Mesendoderm (in vitro differentiated cells): ENCODE measurements around the gene PLEKHH2.
"Not testable (repeated sequence)": the region's sequence is repeated elsewhere in the genome, so short reads cannot be mapped to it uniquely, and the experiment has no call there.

Experiments used
- DNase-seq: peaks from one replicate; pipeline ENCODE4 v3.0.0; 2013
- H2AK5ac ChIP-seq: 2 replicates; pipeline ENCODE4 v1.6.1; 2013; ENCODE audit warnings: low read length, inconsistent platforms
- H2BK120ac ChIP-seq: 2 replicates; pipeline ENCODE4 v1.6.1; 2013; ENCODE audit warnings: low read depth, mild to moderate bottlenecking, low read length, moderate library complexity, mixed read lengths
- H2BK15ac ChIP-seq: replicated peaks from 2 replicates; pipeline ENCODE4 v1.6.1; 2013; ENCODE audit warnings: low read depth, mild to moderate bottlenecking, moderate library complexity
- H2BK5ac ChIP-seq: 2 replicates; pipeline ENCODE4 v1.6.1; 2013; ENCODE audit warnings: low read length, inconsistent platforms
- H3K18ac ChIP-seq: 2 replicates; pipeline ENCODE4 v1.6.1; 2013; ENCODE audit warnings: mild to moderate bottlenecking, low read length, mixed read lengths
- H3K23ac ChIP-seq: one replicate; pipeline ENCODE4 v1.6.1; 2013; ENCODE audit warnings: low read length
- H3K27ac ChIP-seq: 2 replicates; pipeline ENCODE4 v1.5.1; 2013; ENCODE audit warnings: low read depth, mild to moderate bottlenecking, inconsistent platforms, low read length, moderate library complexity
- H3K27me3 ChIP-seq: 2 replicates; pipeline ENCODE4 v1.6.1; 2013; ENCODE audit warnings: low read length, control low read depth, mild to moderate bottlenecking, inconsistent platforms; ENCODE audit not compliant: insufficient read depth, poor library complexity
- H3K36me3 ChIP-seq: 2 replicates; pipeline ENCODE4 v1.6.1; 2013; ENCODE audit warnings: low read length, inconsistent platforms; ENCODE audit not compliant: control insufficient read depth, insufficient read depth
- H3K4ac ChIP-seq: one replicate; pipeline ENCODE4 v1.6.1; 2013; ENCODE audit warnings: low read depth, mild to moderate bottlenecking, low read length, moderate library complexity
- H3K4me1 ChIP-seq: 2 replicates; pipeline ENCODE4 v1.6.1; 2013; ENCODE audit warnings: low read depth, low read length, inconsistent platforms; ENCODE audit not compliant: control insufficient read depth
- H3K4me2 ChIP-seq: 2 replicates; pipeline ENCODE4 v1.6.1; 2013; ENCODE audit warnings: low read length
- H3K4me3 ChIP-seq: 2 replicates; pipeline ENCODE4 v1.5.1; 2013; ENCODE audit warnings: mild to moderate bottlenecking, low read length
- H3K56ac ChIP-seq: one replicate; pipeline ENCODE4 v1.6.1; 2013; ENCODE audit warnings: low read length
- H3K79me1 ChIP-seq: 2 replicates; pipeline ENCODE4 v1.6.1; 2013; ENCODE audit warnings: low read length, inconsistent platforms
- H3K79me2 ChIP-seq: 2 replicates; pipeline ENCODE4 v1.6.1; 2013; ENCODE audit warnings: mild to moderate bottlenecking, low read length; ENCODE audit not compliant: control insufficient read depth, insufficient read depth
- H3K9ac ChIP-seq: 2 replicates; pipeline ENCODE4 v1.6.1; 2013; ENCODE audit warnings: low read length, inconsistent platforms
- H4K5ac ChIP-seq: one replicate; pipeline ENCODE4 v1.6.1; 2013; ENCODE audit warnings: low read length
- H4K8ac ChIP-seq: one replicate; pipeline ENCODE4 v1.6.1; 2013; ENCODE audit warnings: low read depth, mild to moderate bottlenecking, control low read depth, low read length, moderate library complexity
- WGBS: extraction: QIAGEN DNeasy Blood & Tissue Kit; methylation state at CpG from one replicate; pipeline ENCODE4 v1.1.7; 2013; ENCODE audit warnings: low lambda C conversion rate, missing lambda C conversion rate; ENCODE audit not compliant: insufficient coverage; ENCODE audit errors: extremely low coverage; 5-methylcytosine and 5-hydroxymethylcytosine counted together

The PLEKHH2 gene

GRCh38 chr2:43724728-43725526 is 87.9 kb downstream of the PLEKHH2 start:
- no peak overlapping the region for H3K56ac ChIP-seq
- H3K18ac ChIP-seq, result no peak overlapping the region
- H3K36me3 ChIP-seq, result no peaks in the 10 kb centered on the region
- H3K4me3 ChIP-seq, result no peak overlapping the region
- no peaks in the 10 kb centered on the region for H3K79me2 ChIP-seq
- no peak overlapping the region for H3K27ac ChIP-seq
- no peak overlapping the region for H3K23ac ChIP-seq
- no peak overlapping the region for H4K5ac ChIP-seq
- peak; percentile 13 for DNase-seq
- no peak overlapping the region for H4K8ac ChIP-seq
- H3K79me1 ChIP-seq, result no peaks in the 10 kb centered on the region
- no peak overlapping the region for H3K9ac ChIP-seq
- no peak overlapping the region for H2BK120ac ChIP-seq
- H2BK15ac ChIP-seq, result no peak overlapping the region
- H2AK5ac ChIP-seq, result no peak overlapping the region
- WGBS, result no CpG with 5 or more reads among the region's 4 CpGs
- no peak overlapping the region for H3K4me2 ChIP-seq
- H2BK5ac ChIP-seq, result no peak overlapping the region
- H3K4me1 ChIP-seq, result no peaks in the 10 kb centered on the region
- no peak overlapping the region for H3K4ac ChIP-seq
- H3K27me3 ChIP-seq, result no peaks in the 10 kb centered on the region

DNA sequence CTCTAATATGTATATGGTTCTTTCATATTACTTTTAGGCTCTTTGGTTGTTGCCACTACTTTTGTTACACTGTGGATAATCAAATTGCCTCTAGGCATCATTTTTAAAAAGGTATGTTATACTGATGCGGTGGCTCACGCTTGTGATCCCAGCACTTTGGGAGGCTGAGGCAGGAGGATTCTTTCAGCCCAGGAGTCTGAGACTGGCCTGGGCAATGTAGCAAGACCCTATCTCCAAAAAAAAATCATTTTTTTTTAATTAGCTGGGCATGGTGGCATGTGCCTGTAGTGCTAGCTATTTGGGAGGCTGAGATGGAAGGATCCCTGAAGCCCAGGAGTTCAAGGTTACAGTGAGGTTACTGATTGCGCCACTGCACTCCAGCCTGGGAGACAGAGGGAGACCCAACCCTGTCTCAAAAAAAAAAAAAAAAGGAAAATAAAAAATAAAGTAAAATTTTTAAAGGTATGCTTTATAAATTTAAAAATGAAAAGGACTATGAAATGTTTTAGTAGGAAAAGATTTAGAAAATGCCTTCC is 88.7 kb downstream of the PLEKHH2 start:
- Histone ChIP-seq H3K79me2 (no peaks in the 10 kb centered on the region), H3K56ac (no peak overlapping the region), H3K9ac (no peak overlapping the region), H3K23ac (no peak overlapping the region), H2BK5ac (no peak overlapping the region), H4K8ac (no peak overlapping the region), H3K27me3 (no peaks in the 10 kb centered on the region), H2AK5ac (no peak overlapping the region), H4K5ac (no peak overlapping the region), H3K4me2 (no peak overlapping the region), H3K4me3 (no peak overlapping the region), H2BK15ac (no peak overlapping the region), H3K36me3 (no peaks in the 10 kb centered on the region), H3K4me1 (no peaks in the 10 kb centered on the region), H3K79me1 (no peaks in the 10 kb centered on the region), H3K4ac (no peak overlapping the region), H3K27ac (no peak overlapping the region), H2BK120ac (no peak overlapping the region), H3K18ac (no peak overlapping the region)
- no peak for DNase-seq
- whole genome bisulfite sequencing, result no CpG with 5 or more reads among the region's 3 CpGs

GRCh38 chr2:43726961-43727633 is 90.0 kb downstream of the PLEKHH2 start:
- not testable (repeated sequence) for H3K18ac ChIP-seq, H2BK5ac ChIP-seq, H2BK120ac ChIP-seq, H4K8ac ChIP-seq, H3K36me3 ChIP-seq, H3K79me1 ChIP-seq, H2BK15ac ChIP-seq, H3K4ac ChIP-seq, H3K4me2 ChIP-seq, H3K23ac ChIP-seq, H3K27me3 ChIP-seq, H3K56ac ChIP-seq, H4K5ac ChIP-seq, H3K4me1 ChIP-seq, H2AK5ac ChIP-seq, H3K9ac ChIP-seq, H3K79me2 ChIP-seq, H3K27ac ChIP-seq, H3K4me3 ChIP-seq, DNase-seq
- WGBS, result no CpG with 5 or more reads among the region's 14 CpGs

GRCh38 chr2:43727634-43728014 is 90.6 kb downstream of the PLEKHH2 start:
- H2BK120ac ChIP-seq, result no peak overlapping the region
- H3K79me1 ChIP-seq, result no peaks in the 10 kb centered on the region
- no peak overlapping the region for H3K56ac ChIP-seq
- no peaks in the 10 kb centered on the region for H3K27me3 ChIP-seq
- WGBS, result no CpG with 5 or more reads among the region's 2 CpGs
- no peaks in the 10 kb centered on the region for H3K79me2 ChIP-seq
- no peaks in the 10 kb centered on the region for H3K4me1 ChIP-seq
- no peaks in the 10 kb centered on the region for H3K36me3 ChIP-seq
- H3K4ac ChIP-seq, result no peak overlapping the region
- no peak overlapping the region for H2AK5ac ChIP-seq
- no peak overlapping the region for H4K5ac ChIP-seq
- H4K8ac ChIP-seq, result no peak overlapping the region
- no peak overlapping the region for H3K23ac ChIP-seq
- no peak overlapping the region for H2BK15ac ChIP-seq
- H3K27ac ChIP-seq, result no peak overlapping the region
- no peak overlapping the region for H3K18ac ChIP-seq
- H3K4me2 ChIP-seq, result no peak overlapping the region
- H2BK5ac ChIP-seq, result no peak overlapping the region
- no peak for DNase-seq
- H3K9ac ChIP-seq, result no peak overlapping the region
- H3K4me3 ChIP-seq, result no peak overlapping the region

GRCh38 chr2:43729491-43730174 is 92.6 kb downstream of the PLEKHH2 start:
- H3K4ac ChIP-seq, result no peak overlapping the region
- no peak overlapping the region for H3K9ac ChIP-seq
- H2AK5ac ChIP-seq, result no peak overlapping the region
- no peak overlapping the region for H2BK5ac ChIP-seq
- H3K27me3 ChIP-seq, result no peaks in the 10 kb centered on the region
- H3K4me3 ChIP-seq, result no peak overlapping the region
- no peak overlapping the region for H3K27ac ChIP-seq
- no peaks in the 10 kb centered on the region for H3K79me1 ChIP-seq
- no peak for DNase-seq
- H2BK120ac ChIP-seq, result no peak overlapping the region
- no CpG with 5 or more reads among the region's 5 CpGs for WGBS
- no peak overlapping the region for H3K23ac ChIP-seq
- H3K56ac ChIP-seq, result no peak overlapping the region
- no peak overlapping the region for H3K18ac ChIP-seq
- H3K4me1 ChIP-seq, result no peaks in the 10 kb centered on the region
- H3K4me2 ChIP-seq, result no peak overlapping the region
- no peak overlapping the region for H2BK15ac ChIP-seq
- H3K79me2 ChIP-seq, result no peaks in the 10 kb centered on the region
- H3K36me3 ChIP-seq, result no peaks in the 10 kb centered on the region
- H4K8ac ChIP-seq, result no peak overlapping the region
- no peak overlapping the region for H4K5ac ChIP-seq
